Panc1 (cell line): ENCODE results near the gene GRID1. TPM values are rescaled to one million over a fixed set of nuclear protein-coding genes. Genes with fewer than 3 reads are reported as not detected.

Source experiments
- ATAC-seq: fragments of 200-7000 bp; cut with Tn5 transposase; 2 replicates; pipeline ENCODE4 v1.9.1; 2020; ENCODE audit warnings: mild to moderate bottlenecking, moderate library complexity
- BruUV-seq: library from RNA; stranded (reverse); fragments of 400-500 nt; replicated peaks from 2 replicates; lab custom pipeline; 2021; lab: Mats Ljungman, UMichigan
- CTCF ChIA-PET: fragments of 300-600 bp; sonication (Branson Sonifier 250); formaldehyde crosslinking; loops from one replicate; lab custom pipeline; 2022; ENCODE audit warnings: antibody characterized with exemption; lab: Charles Lee
- POLR2A ChIA-PET: fragments of 300-600 bp; sonication (Branson Sonifier 250); formaldehyde crosslinking; loops from one replicate; lab custom pipeline; 2022; ENCODE audit warnings: antibody characterized with exemption; lab: Charles Lee
- DNase-seq: peaks from one replicate; pipeline ENCODE4 v3.0.0-alpha.2; 2010; ENCODE audit warnings: low read depth, low spot score
- H3K27ac ChIP-seq: 2 replicates; pipeline ENCODE4 v1.5.1; 2011; ENCODE audit warnings: mild to moderate bottlenecking, low read length, inconsistent platforms
- H3K27me3 ChIP-seq: fragments of 200-500 bp; sonication (Bioruptor generic); 2 replicates; pipeline ENCODE4 v1.6.0; 2014; ENCODE audit warnings: low read length, inconsistent platforms; ENCODE audit not compliant: control insufficient read depth, insufficient read depth
- H3K36me3 ChIP-seq: fragments of 200-500 bp; sonication (Bioruptor generic); 2 replicates; pipeline ENCODE4 v1.5.1; 2014; ENCODE audit warnings: inconsistent platforms, mild to moderate bottlenecking, low read length, moderate library complexity; ENCODE audit not compliant: control insufficient read depth, insufficient read depth
- H3K4me1 ChIP-seq: 2 replicates; pipeline ENCODE4 v1.5.1; 2011; ENCODE audit warnings: inconsistent platforms, mild to moderate bottlenecking, low read length, moderate library complexity; ENCODE audit not compliant: control insufficient read depth, insufficient read depth
- H3K4me3 ChIP-seq, 2 experiments: 2 replicates each; pipeline ENCODE4 v1.5.1; 2011 to 2012; ENCODE audit warnings: low read depth in 2 of 2, low read length in 2 of 2, mild to moderate bottlenecking in 2 of 2, inconsistent platforms in 1 of 2, moderate library complexity in 1 of 2
- H3K9me3 ChIP-seq: fragments of 200-500 bp; sonication (Bioruptor generic); 2 replicates; pipeline ENCODE4 v1.5.1; 2014; ENCODE audit warnings: low read depth, mild to moderate bottlenecking, inconsistent platforms, low read length, moderate library complexity; ENCODE audit not compliant: control insufficient read depth, insufficient read depth
- CTCF ChIP-seq: fragments of 450-650 bp; IDR thresholded peaks from 2 replicates; pipeline ENCODE4 v1.5.1; 2017; ENCODE audit warnings: mild to moderate bottlenecking
- POLR2AphosphoS5 ChIP-seq: IDR thresholded peaks from 2 replicates; pipeline ENCODE4 v1.6.1; 2012; ENCODE audit warnings: mild to moderate bottlenecking, low read depth, low read length, moderate library complexity
- REST ChIP-seq, 2 experiments: IDR thresholded peaks; 2 replicates each; pipeline ENCODE4 v1.6.1; 2011 to 2012; ENCODE audit warnings: low read depth in 2 of 2, control low read depth in 1 of 2, low read length in 1 of 2, mild to moderate bottlenecking in 1 of 2, moderate library complexity in 1 of 2; ENCODE audit not compliant: insufficient read depth in 1 of 2
- SIN3A ChIP-seq: IDR thresholded peaks from 2 replicates; pipeline ENCODE4 v1.6.1; 2012; ENCODE audit warnings: low read depth, mild to moderate bottlenecking, low read length, moderate library complexity, borderline replicate concordance; ENCODE audit not compliant: insufficient read depth
- TCF7L2 ChIP-seq: IDR thresholded peaks from 2 replicates; pipeline ENCODE4 v1.6.1; 2011; ENCODE audit warnings: mild to moderate bottlenecking, low read depth, low read length, inconsistent platforms
- in situ Hi-C: cut with HindIII; loops from 2 replicates; pipeline ENCODE4 v1.10.0; 2016; ENCODE audit warnings: low sequenced_read_pairs, low pct_unique_long_range_greater_than_20kb
- intact Hi-C: fragments of 100-400 bp; cut with micrococcal nuclease; formaldehyde crosslinking; loops from one replicate; pipeline ENCODE4 v1.10.0; 2022; ENCODE audit not compliant: unreplicated experiment
- total RNA-seq: library from RNA; stranded (reverse); gene quantifications from one replicate; pipeline ENCODE4 v1.2.1, GENCODE V29; 2021; ENCODE audit not compliant: unreplicated experiment

GRID1 gene
- total RNA-seq, 1 experiment from 2014 or later = 2.3 TPM

GRCh38 chr10:86087716-86088115, 278.9 kb downstream of the GRID1 start:
- BruUV-seq = no TSS peak
- no peak for TF ChIP-seq CTCF
- POLR2A ChIA-PET = no interaction called here
- no peak for DNase-seq
- intact Hi-C loops (no loop called here), in situ Hi-C loops (no loop called here)
- Histone ChIP-seq H3K36me3 (no peaks in the 10 kb centered on the region), H3K27ac (no peak overlapping the region), H3K27me3 (peaks cover 11% of the 10 kb centered on the region), H3K4me1 (no peaks in the 10 kb centered on the region), H3K4me3 (no peak overlapping the region), H3K9me3 (no peaks in the 10 kb centered on the region)
- CTCF ChIA-PET = no interaction called here
- ATAC-seq = no peak

GRCh38 chr10:86086418-86086817, 280.2 kb downstream of the GRID1 start:
- CTCF ChIA-PET = no interaction called here
- no TSS peak for BruUV-seq
- H3K4me1 ChIP-seq = no peaks in the 10 kb centered on the region
- H3K27ac ChIP-seq = no peak overlapping the region
- ATAC-seq (no peak), DNase-seq (no peak)
- H3K36me3 ChIP-seq = no peaks in the 10 kb centered on the region
- H3K4me3 ChIP-seq = no peak overlapping the region
- H3K9me3 ChIP-seq = no peaks in the 10 kb centered on the region
- intact Hi-C loops = no loop called here
- TF ChIP-seq CTCF (no peak), POLR2AphosphoS5 (no peak), TCF7L2 (no peak), SIN3A (no peak), REST (IDR thresholded peaks at IDR 0.05; ENCODE audit: insufficient read depth in 1 of 2, low read depth in 2 of 2, low read length in 1 of 2) (no peak)
- POLR2A ChIA-PET = no interaction called here
- H3K27me3 ChIP-seq = peaks cover 11% of the 10 kb centered on the region
- in situ Hi-C loops = no loop called here

- Histone ChIP-seq H3K36me3 (no peaks in the 10 kb centered on the region), H3K27ac (no peak overlapping the region), H3K9me3 (no peaks in the 10 kb centered on the region), H3K4me1 (no peaks in the 10 kb centered on the region), H3K4me3 (no peak overlapping the region), H3K27me3 (peaks cover 11% of the 10 kb centered on the region)
- no peak for DNase-seq
- TF ChIP-seq SIN3A (no peak), CTCF (no peak), REST (IDR thresholded peaks at IDR 0.05; ENCODE audit: insufficient read depth in 1 of 2, low read depth in 2 of 2, low read length in 1 of 2) (no peak), TCF7L2 (no peak), POLR2AphosphoS5 (no peak)
- no TSS peak for BruUV-seq
- ChIA-PET POLR2A (no interaction called here), CTCF (no interaction called here)
- ATAC-seq = no peak
- intact Hi-C loops = no loop called here
- in situ Hi-C loops = no loop called here
Observed at GRCh38 chr10:86085686-86086085, 280.9 kb downstream of the GRID1 start.
